Inferior parietal cortex (tissue), 1 donor: ENCODE measurements around the gene ACE.
"Not testable (repeated sequence)": the region's sequence is repeated elsewhere in the genome, so short reads cannot be mapped to it uniquely, and the experiment has no call there.

Experiments
- DNase-seq: peaks from one replicate; pipeline ENCODE4 v3.0.0-alpha.2; 2016; ENCODE audit errors: extremely low spot score

Gene ACE

GRCh38 chr17:63444457-63444856, 32.4 kb upstream of the ACE start:
- no peak for DNase-seq

GRCh38 chr17:63445065-63445464, 31.8 kb upstream of the ACE start:
- no peak for DNase-seq

GRCh38 chr17:63445571-63445953, 31.3 kb upstream of the ACE start:
- DNase-seq, result no peak

- no peak for DNase-seq
These were observed 30.7 kb upstream of the ACE start, which contains the start of gene CYB561 for GRCh38 chr17:63445954-63446752. CYB561 (minus strand) TSS chr17:63446306; CDS start chr17:63437547, 8,759 bp downstream.

GRCh38 chr17:63446753-63447470, 29.9 kb upstream of the ACE start:
- DNase-seq, result no peak

- no peak for DNase-seq
These were observed 29.3 kb upstream of the ACE start for GRCh38 chr17:63447471-63448009.

GRCh38 chr17:63448655-63449054, 28.2 kb upstream of the ACE start:
- no peak for DNase-seq

- DNase-seq, result no peak
These were observed 26.3 kb upstream of the ACE start for GRCh38 chr17:63450551-63450950.

GRCh38 chr17:63451150-63451549, 25.7 kb upstream of the ACE start:
- DNase-seq, result no peak

- no peak for DNase-seq
These were observed 24.6 kb upstream of the ACE start for GRCh38 chr17:63452046-63452961.

- no peak for DNase-seq
These were observed 23.8 kb upstream of the ACE start for GRCh38 chr17:63452962-63453551.

- not testable (repeated sequence) for DNase-seq
These were observed 22.5 kb upstream of the ACE start for GRCh38 chr17:63454357-63454756.

- DNase-seq, result no peak
These were observed 21.9 kb upstream of the ACE start for GRCh38 chr17:63454915-63455314.

GRCh38 chr17:63455417-63455816, 21.4 kb upstream of the ACE start:
- DNase-seq, result no peak

- DNase-seq, result no peak
These were observed 18.4 kb upstream of the ACE start for GRCh38 chr17:63458478-63458877.

GRCh38 chr17:63460018-63460417, 16.8 kb upstream of the ACE start:
- DNase-seq, result no peak

- DNase-seq, result no peak
These were observed 13.1 kb upstream of the ACE start for GRCh38 chr17:63463771-63464170.

GRCh38 chr17:63464691-63465236, 12.1 kb upstream of the ACE start:
- no peak for DNase-seq

GRCh38 chr17:63468099-63468498, 8.8 kb upstream of the ACE start:
- DNase-seq, result not testable (repeated sequence)

- DNase-seq, result no peak
These were observed 2.7 kb upstream of the ACE start for GRCh38 chr17:63474174-63474573.
